Amygdala (tissue), 56 donors: Measurements from ENCODE around the gene GRB14.

ENCODE experiments used
- DNase-seq, 56 donors: peaks; one replicate each; lab custom pipeline; 2025; lab: John Stamatoyannopoulos, UW

GRB14 gene

DNA sequence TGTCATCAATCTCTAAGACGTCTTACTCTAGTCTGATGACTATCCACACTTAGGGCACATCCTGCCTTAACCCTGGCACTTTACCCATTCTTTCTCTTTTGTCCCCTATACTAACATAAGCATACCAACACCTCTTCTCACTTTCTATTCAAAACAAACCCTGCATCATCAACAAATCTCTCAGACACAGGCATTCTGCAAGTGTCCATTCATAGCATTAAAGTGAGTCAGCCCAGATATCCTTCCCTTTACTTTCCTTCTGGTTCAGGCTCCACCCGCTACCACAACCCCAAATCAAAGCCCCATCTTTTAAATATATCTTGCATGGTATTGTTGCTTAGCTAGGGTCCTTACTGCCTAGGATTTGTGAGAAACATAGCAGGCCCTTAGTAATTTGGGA lies 3.8 kb downstream of the GRB14 start:
- no peak for DNase-seq

GRCh38 chr2:164613321-164613982 lies 7.8 kb downstream of the GRB14 start:
- DNase-seq, result no peak

DNA sequence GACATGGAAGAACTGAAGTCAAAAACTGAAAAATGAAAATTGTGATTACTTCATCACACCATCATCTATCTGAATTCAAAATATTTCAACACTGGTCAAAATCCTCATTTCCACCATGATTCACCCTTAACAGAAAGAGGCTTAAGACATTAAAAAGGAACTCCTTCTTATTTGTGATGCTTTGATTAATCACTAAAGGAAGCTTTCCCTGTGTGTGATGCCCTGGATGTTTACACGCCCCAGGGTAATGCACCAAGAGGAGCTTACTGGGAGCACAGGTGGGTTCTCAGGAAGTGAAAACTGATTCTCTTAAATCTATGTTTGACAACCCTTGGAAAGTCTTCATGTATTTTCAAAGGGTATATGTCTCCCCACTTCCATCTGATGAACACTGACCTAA lies 11.5 kb downstream of the GRB14 start:
- DNase-seq, result no peak

GRCh38 chr2:164606557-164606956 lies 14.7 kb downstream of the GRB14 start:
- DNase-seq, result no peak

DNA sequence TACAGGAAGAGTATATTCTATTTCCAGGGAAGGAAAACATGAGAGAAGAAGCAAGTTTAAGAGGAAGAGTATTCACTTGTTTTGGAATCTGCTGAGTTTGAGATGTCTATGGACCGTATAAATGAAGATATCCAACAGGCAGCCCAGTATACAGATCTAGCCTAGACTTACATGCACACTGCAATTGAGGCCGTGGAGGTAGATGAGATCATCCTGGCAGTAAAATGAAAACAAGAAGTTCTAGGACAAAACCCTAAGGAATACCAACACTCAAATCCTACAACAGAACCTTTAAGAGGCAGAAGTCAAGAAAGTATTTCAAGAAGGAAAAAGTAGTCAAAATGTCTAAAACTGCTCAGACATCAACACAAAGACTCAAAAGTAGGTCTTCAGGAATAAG lies 16.0 kb downstream of the GRB14 start:
- DNase-seq, result no peak

- DNase-seq, result no peak
These were observed 20.5 kb downstream of the GRB14 start for GRCh38 chr2:164600763-164601162.

DNA sequence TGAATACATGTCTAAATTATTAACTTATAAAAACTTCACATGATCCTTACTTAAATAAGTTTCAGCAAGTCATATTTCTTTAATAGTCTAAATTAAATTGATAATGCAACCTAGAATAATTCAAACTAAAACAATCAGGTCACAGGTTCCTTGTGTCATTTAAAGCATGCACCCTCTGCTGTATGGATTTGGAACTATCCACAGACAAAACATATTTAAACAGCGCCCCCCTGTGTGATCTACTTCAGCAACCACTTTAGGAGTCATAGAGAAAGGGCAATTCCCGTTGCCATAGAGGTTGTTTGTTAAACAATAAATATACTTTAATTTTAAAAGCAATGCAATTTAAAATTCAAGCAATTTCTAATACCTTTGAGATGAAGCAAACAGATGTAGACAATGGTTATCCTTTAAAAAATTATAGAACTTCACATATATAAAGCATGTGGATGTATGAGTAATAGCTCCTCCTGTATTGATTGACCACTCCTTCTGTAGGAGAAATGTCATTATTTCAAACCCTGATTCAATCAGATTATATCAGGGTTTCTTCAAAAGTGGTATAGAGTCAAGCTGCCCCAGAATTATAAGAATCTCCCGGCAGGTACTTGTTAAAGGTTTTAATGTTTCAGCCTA lies 21.2 kb downstream of the GRB14 start:
- DNase-seq, result no peak

- DNase-seq, result no peak
These were observed 23.3 kb downstream of the GRB14 start for GRCh38 chr2:164597983-164598382.

DNA sequence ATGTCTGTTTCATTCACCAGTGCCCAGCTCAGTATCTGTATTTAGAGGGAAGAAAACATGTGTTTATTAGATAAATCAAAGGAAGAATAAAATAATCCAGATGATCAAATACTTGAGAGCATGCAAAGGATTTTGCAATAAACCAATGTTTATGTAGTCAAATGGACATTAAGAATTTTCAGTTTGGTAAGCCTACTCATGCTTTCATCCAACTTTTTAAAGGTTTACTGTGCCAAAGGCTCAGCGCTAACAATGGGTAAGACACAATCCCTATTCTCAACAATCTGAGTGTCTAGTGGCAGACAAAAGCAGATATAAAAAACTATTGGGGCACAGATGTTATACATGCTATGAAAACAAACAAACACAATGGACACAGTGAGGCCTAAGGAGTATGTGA lies 26.3 kb downstream of the GRB14 start:
- no peak for DNase-seq

GRCh38 chr2:164593959-164594358 lies 27.3 kb downstream of the GRB14 start:
- DNase-seq, result no peak

DNA sequence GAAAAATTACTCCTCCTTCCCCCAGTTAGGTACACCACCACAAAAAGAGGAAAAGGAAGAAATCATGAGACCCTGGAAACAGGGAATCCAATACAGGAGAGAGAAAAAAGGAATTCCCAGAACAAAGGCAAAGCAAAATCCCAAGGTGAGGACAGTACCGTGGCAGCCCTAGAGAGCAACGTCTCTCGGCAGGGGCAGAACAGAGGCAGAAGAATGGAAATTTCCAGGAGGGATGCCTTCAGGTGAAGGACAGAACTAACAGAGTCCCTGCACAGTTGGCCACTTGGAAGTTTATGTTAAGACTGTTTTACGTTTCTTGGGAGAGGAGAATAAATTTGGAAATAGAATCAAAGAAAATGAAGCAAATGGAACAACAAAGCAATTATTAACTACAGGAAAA lies 27.7 kb downstream of the GRB14 start:
- DNase-seq, result no peak

DNA sequence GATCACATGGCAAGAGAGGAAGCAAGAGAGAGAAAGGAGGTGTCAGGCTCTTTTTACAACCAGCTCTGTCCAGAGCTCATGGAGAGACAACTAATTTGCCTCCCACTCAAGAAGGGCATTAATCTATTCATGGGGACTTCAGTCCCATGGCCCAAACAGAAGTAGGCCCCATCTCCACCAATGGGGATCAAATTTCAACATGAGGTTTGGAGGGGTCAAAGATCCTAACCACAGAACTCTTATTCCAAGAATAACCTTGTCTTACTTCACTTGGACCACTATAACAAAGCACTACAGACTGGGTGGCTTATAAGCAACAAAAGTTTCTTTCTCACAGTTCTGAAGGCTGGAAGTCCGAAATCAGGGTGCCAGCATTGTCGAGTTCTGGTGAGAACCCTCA lies 31.8 kb downstream of the GRB14 start:
- DNase-seq, result no peak

- no peak for DNase-seq
These were observed 40.2 kb downstream of the GRB14 start for GRCh38 chr2:164581050-164581449.

GRCh38 chr2:164574931-164575330 lies 46.4 kb downstream of the GRB14 start:
- DNase-seq, result no peak

- DNase-seq, result no peak
These were observed 50.8 kb downstream of the GRB14 start for GRCh38 chr2:164570475-164570874.

- no peak for DNase-seq
These were observed 51.9 kb downstream of the GRB14 start for GRCh38 chr2:164569378-164569777.

DNA sequence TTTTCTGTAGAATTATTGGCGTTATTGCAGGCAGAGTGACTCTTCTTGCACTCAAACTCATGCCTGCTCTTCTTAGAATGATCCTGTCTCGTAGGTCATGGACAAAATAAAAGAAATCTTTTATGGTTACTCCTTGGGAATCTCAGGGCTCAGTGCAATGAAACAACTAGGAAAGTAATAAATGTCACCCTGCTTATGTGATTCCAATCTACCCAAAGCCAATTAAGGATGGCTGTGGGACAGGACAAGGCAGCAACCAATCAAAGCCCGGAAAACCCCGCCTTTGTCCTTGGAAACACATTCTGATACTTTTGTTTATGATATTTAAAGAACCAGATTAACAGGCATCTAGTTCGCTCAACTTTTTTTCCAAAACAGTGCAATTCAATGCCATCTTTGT lies 53.0 kb downstream of the GRB14 start:
- DNase-seq, result no peak

DNA sequence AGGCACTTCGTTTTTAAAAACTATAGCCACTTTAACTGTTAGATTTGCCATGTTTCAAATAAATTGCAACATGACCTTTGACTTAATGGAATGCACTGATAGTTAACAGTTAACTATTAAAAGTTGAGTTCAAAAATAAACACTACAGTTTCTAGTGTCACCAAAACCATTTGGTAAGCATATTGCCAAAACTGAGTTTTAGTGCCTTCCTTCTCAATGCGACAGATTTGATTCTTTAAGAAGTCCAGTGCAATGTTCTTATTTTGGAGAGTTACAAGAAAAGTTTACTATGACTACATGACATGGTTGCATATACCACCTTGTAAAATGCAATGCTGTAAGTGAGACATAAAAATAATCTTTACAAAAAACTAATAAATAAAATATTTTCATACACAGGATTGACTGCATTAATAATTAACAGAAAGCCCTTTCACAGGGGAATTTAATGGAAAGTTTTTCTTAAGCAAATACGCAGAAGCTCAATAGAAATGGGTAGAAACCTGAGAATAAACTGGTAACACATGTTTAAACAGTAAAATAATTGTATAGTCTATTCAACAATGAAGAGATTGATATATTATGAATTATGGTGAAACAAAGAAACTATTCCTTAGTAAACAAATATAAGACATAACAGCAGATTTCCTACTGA lies 53.8 kb downstream of the GRB14 start:
- DNase-seq, result no peak

DNA sequence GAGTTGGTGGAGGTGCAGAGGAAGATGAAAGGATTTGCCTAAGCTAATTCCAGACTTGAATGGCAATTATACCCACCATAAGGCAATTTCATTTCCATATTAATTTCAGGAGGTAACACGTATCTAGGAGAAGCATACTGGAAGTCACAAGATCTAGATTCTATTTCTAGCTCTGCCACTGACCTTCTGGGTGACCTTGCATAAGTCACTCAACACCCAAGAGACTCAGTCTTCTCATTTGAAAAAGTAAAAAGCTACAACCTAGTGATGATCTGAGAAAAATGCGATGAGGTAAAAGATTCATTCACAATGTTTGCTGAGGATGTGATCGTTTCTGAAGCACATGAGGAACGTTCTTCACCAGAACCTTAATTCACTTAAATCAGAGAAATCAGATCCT lies 55.9 kb downstream of the GRB14 start:
- no peak for DNase-seq

DNA sequence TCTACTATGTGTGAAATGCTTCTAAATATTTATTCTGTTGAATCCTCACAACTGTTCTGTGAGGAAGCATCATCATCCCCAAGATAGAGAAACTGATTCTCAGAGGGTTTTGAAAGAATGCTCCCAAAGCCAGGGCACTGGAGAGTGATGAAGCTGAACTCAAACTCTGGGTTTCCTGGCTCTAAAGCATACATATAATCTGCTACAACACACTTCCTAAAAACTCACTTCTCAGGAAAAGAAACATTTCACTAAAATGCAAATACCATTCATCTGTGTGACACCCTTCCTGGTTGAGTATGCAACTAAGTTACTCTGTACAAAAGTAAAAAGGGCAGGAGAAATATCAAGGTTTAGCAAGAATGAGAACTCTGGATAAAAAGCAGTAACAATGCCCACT lies 58.6 kb downstream of the GRB14 start:
- DNase-seq, result no peak

GRCh38 chr2:164561991-164562390 lies 59.3 kb downstream of the GRB14 start:
- no peak for DNase-seq

DNA sequence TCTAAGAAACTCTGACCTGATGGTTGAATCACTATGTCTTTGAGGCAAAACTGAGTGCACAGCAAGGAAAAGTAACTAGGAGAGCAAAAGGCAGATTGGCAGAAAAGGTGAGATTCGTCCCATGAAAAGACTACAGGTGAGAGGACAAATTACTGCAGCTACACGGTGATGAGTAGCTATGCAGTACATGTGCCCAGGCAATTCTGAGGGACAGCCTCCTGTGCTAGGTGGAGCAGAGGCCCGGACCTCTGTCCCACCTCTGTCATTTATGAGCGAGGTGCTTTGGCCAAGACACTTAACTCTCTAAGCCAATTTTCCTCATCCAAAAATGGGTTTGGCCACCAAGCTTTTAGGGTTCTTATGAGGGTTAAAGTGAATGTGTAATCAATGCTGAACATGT lies 59.9 kb downstream of the GRB14 start:
- no peak for DNase-seq
